Activated CD4-positive, alpha-beta T cell treated with anti-CD3 and anti-CD28 coated beads, Interleukin-2, amount 10 ng/mL, durations not matched to agents 7 days and 5 days (primary cell): ENCODE measurements around the gene SOWAHA. TPM values are rescaled to one million over a fixed set of nuclear protein-coding genes. Genes with fewer than 3 reads are reported as not detected.

Source experiments
- CTCF ChIA-PET: fragments of 350-600 bp; sonication (Branson Sonifier 250); formaldehyde crosslinking; loops from one replicate; lab custom pipeline; 2021; ENCODE audit warnings: antibody characterized with exemption; lab: Charles Lee
- POLR2A ChIA-PET: fragments of 350-600 bp; sonication (Branson Sonifier 250); formaldehyde crosslinking; loops from one replicate; lab custom pipeline; 2021; ENCODE audit warnings: antibody characterized with exemption; lab: Charles Lee
- DNase-seq: peaks from one replicate; pipeline ENCODE4 v3.0.0-alpha.2; 2020
- H3K27ac Mint-ChIP-seq: one replicate; pipeline ENCODE4 v1.8.0; 2021; ENCODE audit warnings: mild to moderate bottlenecking, moderate library complexity, mixed read lengths
- H3K27me3 Mint-ChIP-seq: one replicate; pipeline ENCODE4 v1.8.0; 2021; ENCODE audit warnings: mixed read lengths
- H3K36me3 Mint-ChIP-seq: one replicate; pipeline ENCODE4 v1.8.0; 2021; ENCODE audit warnings: low read depth, mixed read lengths
- H3K4me1 Mint-ChIP-seq: one replicate; pipeline ENCODE4 v1.8.0; 2021; ENCODE audit warnings: mixed read lengths
- H3K4me3 Mint-ChIP-seq: one replicate; pipeline ENCODE4 v1.8.0; 2021; ENCODE audit warnings: mild to moderate bottlenecking, moderate library complexity, mixed read lengths
- H3K9me3 Mint-ChIP-seq: one replicate; pipeline ENCODE4 v1.8.0; 2021; ENCODE audit warnings: mixed read lengths
- total RNA-seq, 2 experiments: library from RNA; stranded (reverse); gene quantifications; one replicate each; pipeline ENCODE4 v1.2.3, GENCODE V29; 2021

SOWAHA gene
- total RNA-seq, 2 experiments from 2014 or later, result not detected

DNA sequence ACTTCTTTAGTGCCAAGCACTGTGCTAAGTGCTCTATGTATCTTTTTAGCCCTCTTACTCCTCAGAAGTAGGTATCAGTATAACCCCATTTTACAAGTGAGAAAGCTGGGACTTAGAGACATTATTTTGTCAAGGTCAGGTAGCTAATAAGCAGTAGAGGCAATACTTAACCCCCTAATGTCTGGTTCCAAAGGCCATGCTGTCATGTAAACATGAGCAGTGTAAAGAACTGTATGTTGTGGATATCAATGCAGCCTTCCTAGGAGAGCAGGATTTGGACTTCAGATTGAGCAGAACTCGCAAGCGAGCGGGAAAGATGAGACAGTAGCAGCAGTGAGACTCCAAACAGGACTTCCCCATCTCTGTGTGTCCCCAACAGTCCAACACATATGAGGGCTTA lies 21.0 kb downstream of the SOWAHA start:
- ChIA-PET POLR2A (no interaction called here), CTCF (interaction anchor here (1.1 kb wide), 1 partner anchor 11 kb away, joined by 4 read pairs; no protein-coding TSS in a partner anchor)
- H3K9me3 Mint-ChIP-seq, result no peaks in the 10 kb centered on the region
- no peak overlapping the region for H3K27ac Mint-ChIP-seq
- H3K4me1 Mint-ChIP-seq, result peaks cover 15% of the 10 kb centered on the region
- H3K36me3 Mint-ChIP-seq, result no peaks in the 10 kb centered on the region
- DNase-seq, result no peak
- no peak overlapping the region for H3K4me3 Mint-ChIP-seq
- peaks cover 24% of the 10 kb centered on the region for H3K27me3 Mint-ChIP-seq

- H3K27me3 Mint-ChIP-seq, result peaks cover 8% of the 10 kb centered on the region
- CTCF ChIA-PET, result no interaction called here
- H3K27ac Mint-ChIP-seq, result no peak overlapping the region
- no peak overlapping the region for H3K4me3 Mint-ChIP-seq
- DNase-seq, result no peak
- no peaks in the 10 kb centered on the region for H3K9me3 Mint-ChIP-seq
- H3K4me1 Mint-ChIP-seq, result no peaks in the 10 kb centered on the region
- no peaks in the 10 kb centered on the region for H3K36me3 Mint-ChIP-seq
- POLR2A ChIA-PET, result no interaction called here
These were observed 23.8 kb downstream of the SOWAHA start for GRCh38 chr5:132836852-132837251.

DNA sequence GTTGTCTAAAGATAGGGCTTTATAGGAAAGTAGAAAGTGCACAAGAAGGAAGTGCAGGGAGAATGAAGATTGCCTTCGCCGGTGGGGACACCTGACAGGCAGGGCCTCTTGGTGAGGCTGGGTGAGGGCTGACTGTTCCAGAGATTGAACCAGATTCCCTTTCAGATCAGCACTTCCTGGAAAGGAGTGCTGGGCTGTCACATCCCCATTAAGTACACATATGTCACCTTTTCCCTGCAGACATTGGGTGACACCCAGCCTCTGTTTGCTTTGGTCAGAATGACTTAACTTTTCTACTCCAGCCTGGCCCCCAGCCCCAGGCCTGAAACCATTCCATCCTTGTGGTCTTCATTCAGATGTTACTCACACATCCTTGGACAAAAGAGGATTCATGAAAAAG lies 24.8 kb downstream of the SOWAHA start:
- DNase-seq, result no peak
- POLR2A ChIA-PET, result no interaction called here

GRCh38 chr5:132838516-132839282 lies 25.6 kb downstream of the SOWAHA start:
- Mint-ChIP-seq H3K27ac (no peak overlapping the region), H3K27me3 (no peaks in the 10 kb centered on the region), H3K4me3 (no peak overlapping the region), H3K4me1 (no peaks in the 10 kb centered on the region), H3K9me3 (no peaks in the 10 kb centered on the region), H3K36me3 (no peaks in the 10 kb centered on the region)
- ChIA-PET CTCF (interaction anchor here (1.1 kb wide), 1 partner anchor 14 kb away, joined by 3 read pairs; no protein-coding TSS in a partner anchor), POLR2A (no interaction called here)
- DNase-seq, result no peak

More for the DNA sequence above, 24.8 kb downstream of the SOWAHA start:
- H3K27me3 Mint-ChIP-seq, result peaks cover 3% of the 10 kb centered on the region
- no peaks in the 10 kb centered on the region for H3K36me3 Mint-ChIP-seq
- CTCF ChIA-PET, result no interaction called here
- H3K4me3 Mint-ChIP-seq, result no peak overlapping the region
- no peaks in the 10 kb centered on the region for H3K9me3 Mint-ChIP-seq
- H3K4me1 Mint-ChIP-seq, result no peaks in the 10 kb centered on the region
- H3K27ac Mint-ChIP-seq, result no peak overlapping the region

DNA sequence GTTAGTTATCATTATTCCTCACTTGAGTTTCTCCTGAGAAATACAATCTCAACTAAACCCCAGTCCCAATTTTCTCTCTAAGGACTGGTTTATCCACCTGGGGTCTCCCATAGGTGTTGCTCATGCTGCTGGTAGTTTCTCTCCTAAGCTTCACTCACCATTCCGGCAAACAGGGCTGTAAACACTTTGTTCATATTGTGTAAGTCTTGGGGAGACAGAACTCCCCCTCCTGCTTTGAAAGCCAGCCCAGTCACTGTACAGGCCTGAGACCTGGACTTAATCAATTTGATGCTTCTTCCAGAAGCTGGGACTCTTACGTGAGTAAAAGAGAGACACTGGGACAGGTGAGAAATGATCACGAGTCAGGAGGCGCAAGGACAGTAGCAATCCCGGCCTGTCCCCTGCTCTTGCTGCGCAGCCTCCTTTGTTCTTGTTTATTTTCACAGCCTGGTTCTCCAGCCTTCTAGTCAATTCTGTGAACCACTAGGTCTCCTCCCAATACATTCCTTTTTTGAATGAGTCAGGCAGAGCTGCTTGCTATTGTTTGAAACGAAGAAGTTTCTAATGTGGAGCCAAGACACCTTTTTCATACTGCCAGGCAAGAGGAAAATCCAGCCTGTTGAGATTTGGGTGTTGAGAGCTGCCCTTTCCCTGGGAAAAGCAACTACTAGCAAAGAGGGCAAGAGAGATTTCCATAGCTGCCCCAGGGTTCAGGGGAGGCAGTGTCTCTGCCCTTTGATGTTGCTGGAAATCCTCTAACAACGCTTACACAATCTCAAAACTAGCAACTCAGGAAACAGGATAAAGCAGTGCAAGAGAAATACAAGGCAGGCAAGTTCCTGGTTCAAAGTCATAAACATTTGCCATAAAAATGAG lies 26.6 kb downstream of the SOWAHA start:
- POLR2A ChIA-PET, result no interaction called here
- Mint-ChIP-seq H3K9me3 (no peaks in the 10 kb centered on the region), H3K4me3 (no peak overlapping the region), H3K4me1 (no peaks in the 10 kb centered on the region), H3K27me3 (no peaks in the 10 kb centered on the region), H3K27ac (no peak overlapping the region), H3K36me3 (no peaks in the 10 kb centered on the region)
- no peak for DNase-seq
- CTCF ChIA-PET, result interaction anchor here (1.1 kb wide), 1 partner anchor 15 kb away, joined by 3 read pairs; no protein-coding TSS in a partner anchor

- CTCF ChIA-PET, result no interaction called here
- POLR2A ChIA-PET, result no interaction called here
- H3K36me3 Mint-ChIP-seq, result no peaks in the 10 kb centered on the region
These were observed 27.2 kb downstream of the SOWAHA start for GRCh38 chr5:132840313-132840712.

GRCh38 chr5:132840896-132841295 lies 27.8 kb downstream of the SOWAHA start:
- CTCF ChIA-PET, result no interaction called here
- no peak overlapping the region for H3K4me3 Mint-ChIP-seq
- no peaks in the 10 kb centered on the region for H3K36me3 Mint-ChIP-seq
- H3K9me3 Mint-ChIP-seq, result no peaks in the 10 kb centered on the region
- DNase-seq, result no peak
- POLR2A ChIA-PET, result no interaction called here
- H3K27ac Mint-ChIP-seq, result no peak overlapping the region
- H3K27me3 Mint-ChIP-seq, result no peaks in the 10 kb centered on the region
- H3K4me1 Mint-ChIP-seq, result no peaks in the 10 kb centered on the region

More at GRCh38 chr5:132840313-132840712, 27.2 kb downstream of the SOWAHA start:
- Mint-ChIP-seq H3K9me3 (no peaks in the 10 kb centered on the region), H3K27ac (no peak overlapping the region), H3K4me3 (no peak overlapping the region), H3K27me3 (no peaks in the 10 kb centered on the region), H3K4me1 (no peaks in the 10 kb centered on the region)
- DNase-seq, result no peak

DNA sequence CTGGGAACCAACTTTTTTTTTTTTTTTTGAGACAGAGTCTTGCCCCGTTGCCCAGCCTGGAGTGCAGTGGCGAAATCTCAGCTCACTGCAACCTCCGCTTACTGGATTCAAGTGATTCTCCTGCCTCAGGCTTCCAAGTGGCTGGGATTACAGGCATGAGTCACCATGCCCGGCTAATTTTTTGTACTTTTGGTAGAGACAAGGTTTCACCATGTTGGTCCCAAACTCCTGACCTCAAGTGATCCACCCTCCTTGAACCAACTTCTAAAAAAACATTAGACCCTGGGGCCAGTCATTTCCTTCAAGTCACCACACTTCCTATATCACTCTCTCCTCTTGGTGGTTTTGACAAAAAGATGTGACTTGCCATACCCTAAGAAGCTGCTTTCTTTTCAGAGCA lies 28.2 kb downstream of the SOWAHA start:
- no peaks in the 10 kb centered on the region for H3K9me3 Mint-ChIP-seq
- H3K4me1 Mint-ChIP-seq, result no peaks in the 10 kb centered on the region
- H3K27ac Mint-ChIP-seq, result no peak overlapping the region
- POLR2A ChIA-PET, result no interaction called here
- no peaks in the 10 kb centered on the region for H3K36me3 Mint-ChIP-seq
- H3K4me3 Mint-ChIP-seq, result no peak overlapping the region
- CTCF ChIA-PET, result no interaction called here
- no peaks in the 10 kb centered on the region for H3K27me3 Mint-ChIP-seq
- DNase-seq, result no peak

GRCh38 chr5:132848270-132848669 lies 35.2 kb downstream of the SOWAHA start:
- no peaks in the 10 kb centered on the region for H3K27me3 Mint-ChIP-seq
- no peak overlapping the region for H3K27ac Mint-ChIP-seq
- no peak overlapping the region for H3K4me3 Mint-ChIP-seq
- ChIA-PET POLR2A (no interaction called here), CTCF (no interaction called here)
- no peak for DNase-seq
- H3K4me1 Mint-ChIP-seq, result no peaks in the 10 kb centered on the region
- no peaks in the 10 kb centered on the region for H3K9me3 Mint-ChIP-seq
- no peaks in the 10 kb centered on the region for H3K36me3 Mint-ChIP-seq

DNA sequence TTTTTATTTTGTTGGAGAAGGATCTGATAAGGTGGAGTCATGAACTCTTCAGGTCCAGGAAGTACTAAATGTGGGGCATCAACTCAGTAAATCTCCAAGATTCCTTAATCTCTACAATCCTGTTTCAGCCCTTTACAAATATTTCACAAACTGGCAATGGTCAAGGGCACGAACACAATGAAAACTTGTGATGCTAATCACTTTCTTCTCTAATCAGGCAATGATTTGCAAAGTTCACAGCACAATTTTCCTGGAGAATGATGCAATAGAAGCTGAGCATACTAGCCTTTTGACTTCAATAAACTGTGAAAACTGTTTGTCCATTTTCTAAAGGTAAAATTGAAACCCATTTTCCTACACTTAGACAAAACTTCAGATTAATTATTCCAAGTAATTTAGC lies 36.2 kb downstream of the SOWAHA start:
- H3K9me3 Mint-ChIP-seq, result no peaks in the 10 kb centered on the region
- no peaks in the 10 kb centered on the region for H3K27me3 Mint-ChIP-seq
- no peak overlapping the region for H3K27ac Mint-ChIP-seq
- POLR2A ChIA-PET, result no interaction called here
- CTCF ChIA-PET, result interaction anchor here (1.3 kb wide), 1 partner anchor 29 kb away, joined by 3 read pairs; no protein-coding TSS in a partner anchor
- no peak for DNase-seq
- H3K4me1 Mint-ChIP-seq, result peaks cover 4% of the 10 kb centered on the region
- no peak overlapping the region for H3K4me3 Mint-ChIP-seq
- no peaks in the 10 kb centered on the region for H3K36me3 Mint-ChIP-seq

DNA sequence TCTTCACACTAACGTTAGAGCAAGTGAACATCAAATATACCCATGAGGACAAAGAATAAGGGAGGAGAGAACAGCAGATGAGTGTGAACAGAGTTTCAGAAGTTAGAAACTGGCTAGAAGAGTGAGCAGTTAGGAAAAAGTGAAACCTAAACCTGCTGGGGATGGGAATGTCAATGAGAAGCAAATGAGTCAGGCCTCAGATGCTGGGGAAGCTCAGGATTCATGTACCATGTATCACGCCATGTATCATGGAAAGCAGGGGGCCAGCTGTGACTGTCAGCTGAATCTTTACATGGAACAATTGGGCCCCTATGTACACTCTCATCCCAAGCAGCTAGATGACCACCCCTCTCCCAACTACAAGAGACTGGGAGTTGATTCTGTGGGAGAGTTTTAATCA lies 37.0 kb downstream of the SOWAHA start:
- Mint-ChIP-seq H3K9me3 (no peaks in the 10 kb centered on the region), H3K4me3 (no peak overlapping the region), H3K27me3 (no peaks in the 10 kb centered on the region), H3K4me1 (peaks cover 4% of the 10 kb centered on the region), H3K36me3 (no peaks in the 10 kb centered on the region), H3K27ac (no peak overlapping the region)
- CTCF ChIA-PET, result no interaction called here
- no peak for DNase-seq
- POLR2A ChIA-PET, result no interaction called here

DNA sequence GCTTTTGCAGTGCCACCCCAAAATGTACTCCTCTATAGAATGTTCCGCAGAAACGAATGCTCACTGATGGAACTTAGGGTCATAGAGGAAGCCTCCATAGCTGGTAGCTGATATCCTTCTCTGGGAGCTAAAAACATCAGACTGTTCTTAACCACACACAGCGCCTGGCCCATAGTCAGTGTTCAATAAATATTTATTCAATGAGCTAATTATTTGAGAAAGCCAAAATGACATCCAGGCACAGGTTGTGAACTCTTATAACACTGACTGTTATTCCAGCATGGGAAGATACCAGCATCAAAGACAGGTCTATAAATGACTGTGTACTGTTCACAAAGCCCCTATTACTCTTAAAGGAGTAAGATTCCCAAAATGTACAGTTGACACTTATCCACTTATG lies 40.2 kb downstream of the SOWAHA start:
- H3K27ac Mint-ChIP-seq, result no peak overlapping the region
- DNase-seq, result no peak
- CTCF ChIA-PET, result interaction anchor here (1.0 to 3.7 kb wide), 4 partner anchors 12 to 23 kb away, joined by 3 to 24 read pairs (median 4); partner anchors contain the start of genes GDF9, SHROOM1 and UQCRQ
- peaks cover 4% of the 10 kb centered on the region for H3K27me3 Mint-ChIP-seq
- POLR2A ChIA-PET, result no interaction called here
- H3K36me3 Mint-ChIP-seq, result no peaks in the 10 kb centered on the region
- H3K4me3 Mint-ChIP-seq, result no peak overlapping the region
- H3K9me3 Mint-ChIP-seq, result no peaks in the 10 kb centered on the region
- peaks cover 4% of the 10 kb centered on the region for H3K4me1 Mint-ChIP-seq

DNA sequence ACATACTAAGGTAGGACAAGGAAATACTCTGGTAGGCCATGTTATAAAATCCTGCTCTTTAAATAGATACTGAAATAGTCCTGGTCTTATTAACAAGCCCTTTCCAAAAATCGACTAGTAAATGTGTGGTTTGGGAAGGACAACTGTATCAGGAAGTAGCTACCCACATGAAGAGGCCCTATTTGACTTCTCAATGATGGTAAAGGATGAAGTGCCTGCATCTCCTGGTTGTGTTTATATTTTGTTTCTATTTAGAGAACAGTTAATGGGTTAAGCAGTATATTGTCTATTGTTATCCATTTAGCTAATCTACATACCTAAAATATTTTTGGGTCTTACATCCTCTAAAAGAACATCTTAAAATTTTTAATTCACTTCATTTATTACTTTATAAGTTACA lies 40.7 kb downstream of the SOWAHA start:
- Mint-ChIP-seq H3K9me3 (no peaks in the 10 kb centered on the region), H3K27me3 (peaks cover 4% of the 10 kb centered on the region), H3K4me1 (peaks cover 4% of the 10 kb centered on the region), H3K27ac (no peak overlapping the region), H3K4me3 (no peak overlapping the region), H3K36me3 (no peaks in the 10 kb centered on the region)
- ChIA-PET POLR2A (no interaction called here), CTCF (interaction anchor here (1.0 to 3.7 kb wide), 4 partner anchors 11 to 24 kb away, joined by 3 to 24 read pairs (median 4); partner anchors contain the start of genes GDF9, SHROOM1 and UQCRQ)
- no peak for DNase-seq
